IPS-NIHi7 (cell line): ENCODE data around the gene UHRF1.
"Not testable (repeated sequence)": the region's sequence is repeated elsewhere in the genome, so short reads cannot be mapped to it uniquely, and the experiment has no call there.

Experiments
- DNase-seq: peaks from one replicate; pipeline ENCODE4 v3.0.0; 2012; ENCODE audit warnings: mixed read lengths; ENCODE audit errors: extremely low spot score

UHRF1 gene

DNA sequence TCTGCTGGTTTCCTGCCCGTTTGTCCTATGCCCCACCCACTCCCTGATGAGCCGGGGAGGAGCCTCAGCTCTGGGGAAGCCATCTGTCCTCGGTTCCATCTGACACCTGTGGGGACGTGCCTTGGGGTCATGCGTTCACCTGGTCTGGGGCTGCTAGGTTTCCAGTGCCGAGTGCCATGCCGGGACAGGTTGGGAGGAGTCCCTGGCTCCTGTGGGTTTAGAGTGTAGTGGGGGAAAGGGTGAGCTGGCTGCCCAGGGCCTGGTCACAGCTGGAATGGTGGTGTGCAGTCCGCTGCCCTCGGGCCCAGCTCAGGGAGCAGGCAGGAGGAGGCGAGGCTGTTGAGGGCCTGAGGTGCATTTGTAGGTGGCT lies 62.1 kb downstream of the UHRF1 start:
- DNase-seq = peak; percentile 66

DNA sequence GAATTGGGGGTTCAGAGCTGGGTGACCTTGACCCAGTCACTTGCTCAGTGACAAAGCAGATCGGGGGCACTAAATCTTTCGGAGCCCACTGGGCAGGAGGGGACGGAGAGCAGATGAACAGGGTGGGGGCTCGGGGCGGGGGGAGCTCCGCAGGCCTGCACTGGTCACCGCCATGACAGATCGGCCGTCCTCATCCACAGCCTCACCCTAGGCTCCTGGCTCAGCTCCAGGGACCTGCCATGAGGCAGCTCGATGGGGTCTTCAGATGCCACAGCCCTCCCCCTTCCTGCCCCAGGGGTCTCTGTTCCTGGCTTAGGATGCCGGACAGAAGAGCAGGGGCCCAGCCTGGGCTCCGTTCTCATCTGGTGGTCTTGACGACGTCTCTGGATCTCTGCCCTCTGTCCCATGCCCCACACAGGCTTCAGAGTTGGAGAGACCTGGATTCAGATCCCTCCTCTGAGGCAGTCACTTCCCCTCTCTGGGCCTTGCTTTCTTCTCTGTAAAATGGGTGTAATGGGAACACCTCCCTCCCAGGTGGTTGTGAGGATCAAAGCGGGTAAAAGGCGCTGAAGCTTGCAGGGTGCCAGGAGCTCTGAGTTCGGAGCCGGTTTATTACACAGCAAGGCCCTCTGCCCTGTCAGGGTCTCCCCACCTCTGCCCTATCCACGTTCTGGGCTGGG lies 62.7 kb downstream of the UHRF1 start:
- DNase-seq = no peak

DNA sequence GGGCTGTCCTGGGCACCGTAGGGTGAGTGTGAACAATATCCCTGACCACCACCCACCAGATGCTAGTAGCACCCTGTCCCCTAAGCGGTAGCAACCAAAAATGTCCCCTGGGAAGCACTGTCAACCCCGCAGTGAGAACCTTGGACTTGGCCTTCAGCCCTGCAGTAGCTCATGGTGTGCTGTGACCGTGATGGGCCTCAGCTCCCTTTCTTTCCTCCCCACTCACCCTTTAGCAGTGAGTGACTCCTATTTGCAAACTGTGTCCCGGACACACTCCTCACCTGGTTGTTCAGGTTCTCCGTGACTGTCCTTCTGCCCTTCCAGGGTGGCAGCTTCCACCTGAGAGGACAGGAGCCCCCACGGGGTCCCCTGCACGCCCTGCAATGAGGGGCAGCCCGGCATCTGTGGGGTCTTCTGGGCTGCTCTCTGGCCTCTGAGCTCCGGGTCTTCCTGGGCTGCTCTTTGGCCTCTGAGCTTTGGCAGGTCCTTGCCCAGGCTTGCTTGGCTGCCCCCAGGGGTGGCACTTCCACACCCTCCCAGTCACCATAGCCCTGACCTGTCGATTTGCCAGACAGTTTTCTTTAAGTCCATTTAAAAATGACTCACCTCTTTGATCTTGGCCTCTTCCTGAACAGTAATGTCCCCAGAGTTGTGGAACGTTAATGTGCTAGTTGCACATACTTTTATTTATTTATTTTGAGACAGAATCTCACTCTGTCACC lies 63.4 kb downstream of the UHRF1 start:
- no peak for DNase-seq

DNA sequence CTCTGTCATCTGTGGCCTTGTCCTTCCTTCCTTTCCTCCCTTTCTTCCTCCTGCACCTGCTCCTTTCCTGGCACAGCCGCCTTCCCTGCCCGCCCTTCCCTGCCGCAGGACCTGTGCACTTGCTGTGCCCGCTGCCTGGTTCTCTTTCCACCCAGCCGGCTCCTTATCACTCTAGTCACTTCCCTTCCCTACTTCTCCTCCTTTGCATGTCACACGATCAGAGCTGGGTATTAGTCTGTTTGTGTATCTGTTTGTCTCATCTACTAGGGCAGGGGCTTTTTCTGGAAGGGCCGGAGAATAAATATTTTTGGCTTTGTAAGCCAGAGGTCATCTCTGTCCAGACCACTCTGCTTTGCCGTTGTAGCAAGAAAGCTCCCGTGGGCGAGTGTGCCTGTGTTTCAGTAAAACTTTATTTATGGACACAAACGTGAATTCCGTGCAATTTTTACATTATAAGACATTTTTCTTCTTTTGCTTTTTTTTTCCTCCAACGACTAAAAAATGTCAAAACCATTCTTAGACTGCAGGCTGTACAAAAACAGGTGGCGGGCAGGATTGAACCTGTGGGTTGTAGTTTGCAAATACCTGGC lies 65.7 kb downstream of the UHRF1 start:
- no peak for DNase-seq

DNA sequence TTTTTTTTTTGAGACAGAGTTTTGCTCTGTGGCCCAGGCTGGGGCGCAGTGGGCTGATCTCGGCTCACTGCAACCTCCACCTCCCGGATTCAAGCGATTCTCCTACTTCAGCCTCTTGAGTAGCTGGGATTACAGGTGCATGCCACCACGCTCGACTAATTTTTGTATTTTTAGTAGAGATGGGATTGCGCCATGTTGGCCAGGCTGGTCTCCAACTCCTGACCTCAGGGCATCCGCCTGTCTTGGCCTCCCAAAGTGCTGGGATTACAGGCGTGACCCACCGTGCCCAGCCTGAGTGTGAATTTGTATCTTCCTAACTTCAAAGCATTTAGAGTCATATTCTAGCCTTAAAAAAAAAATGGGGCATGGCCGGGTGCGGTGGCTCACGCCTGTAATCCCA lies 66.3 kb downstream of the UHRF1 start:
- not testable (repeated sequence) for DNase-seq

DNA sequence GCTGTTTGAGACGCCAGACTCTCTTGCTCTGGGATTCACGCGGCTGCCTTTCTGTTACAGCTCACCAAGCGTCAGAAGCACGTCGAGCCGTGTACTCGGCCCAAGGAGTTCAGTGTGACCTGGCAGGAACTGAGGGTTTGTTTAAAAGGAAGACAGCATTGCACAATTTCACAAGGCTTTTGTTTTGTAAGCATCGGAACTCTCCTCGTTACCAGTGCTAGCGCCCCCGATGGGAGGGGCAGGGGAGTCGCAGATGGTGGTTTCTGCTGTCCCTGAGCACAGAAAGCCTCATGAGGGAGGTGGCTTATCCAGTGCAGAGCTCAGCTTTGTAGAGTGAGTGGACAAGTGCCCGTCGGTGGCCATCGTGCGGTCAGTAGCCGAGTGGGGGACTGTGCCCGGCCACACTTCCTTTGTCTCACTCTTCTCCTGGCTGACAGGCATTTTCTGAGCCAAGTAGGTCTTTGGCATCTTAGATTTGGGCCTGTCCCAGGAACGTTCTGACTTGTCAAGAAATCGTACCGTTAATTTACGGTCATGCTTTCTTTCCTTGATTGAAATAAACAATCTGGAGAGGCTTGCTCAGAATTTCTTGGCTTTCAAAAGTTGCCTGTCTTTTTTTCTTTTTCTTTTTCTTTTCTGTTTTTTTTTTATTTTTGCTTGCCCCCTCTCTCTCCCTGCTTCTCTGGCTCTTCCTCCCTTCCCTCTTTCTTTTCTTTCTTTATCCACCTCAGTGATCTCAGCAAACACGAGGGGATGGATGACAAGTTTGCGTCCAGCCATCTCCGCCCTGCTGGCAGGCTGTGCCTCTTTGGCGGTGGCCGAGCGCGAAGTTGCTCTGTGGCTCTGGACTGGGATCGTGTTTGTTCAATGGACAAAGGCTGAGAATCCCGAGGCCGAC lies 67.3 kb downstream of the UHRF1 start:
- peak; percentile 68 for DNase-seq

DNA sequence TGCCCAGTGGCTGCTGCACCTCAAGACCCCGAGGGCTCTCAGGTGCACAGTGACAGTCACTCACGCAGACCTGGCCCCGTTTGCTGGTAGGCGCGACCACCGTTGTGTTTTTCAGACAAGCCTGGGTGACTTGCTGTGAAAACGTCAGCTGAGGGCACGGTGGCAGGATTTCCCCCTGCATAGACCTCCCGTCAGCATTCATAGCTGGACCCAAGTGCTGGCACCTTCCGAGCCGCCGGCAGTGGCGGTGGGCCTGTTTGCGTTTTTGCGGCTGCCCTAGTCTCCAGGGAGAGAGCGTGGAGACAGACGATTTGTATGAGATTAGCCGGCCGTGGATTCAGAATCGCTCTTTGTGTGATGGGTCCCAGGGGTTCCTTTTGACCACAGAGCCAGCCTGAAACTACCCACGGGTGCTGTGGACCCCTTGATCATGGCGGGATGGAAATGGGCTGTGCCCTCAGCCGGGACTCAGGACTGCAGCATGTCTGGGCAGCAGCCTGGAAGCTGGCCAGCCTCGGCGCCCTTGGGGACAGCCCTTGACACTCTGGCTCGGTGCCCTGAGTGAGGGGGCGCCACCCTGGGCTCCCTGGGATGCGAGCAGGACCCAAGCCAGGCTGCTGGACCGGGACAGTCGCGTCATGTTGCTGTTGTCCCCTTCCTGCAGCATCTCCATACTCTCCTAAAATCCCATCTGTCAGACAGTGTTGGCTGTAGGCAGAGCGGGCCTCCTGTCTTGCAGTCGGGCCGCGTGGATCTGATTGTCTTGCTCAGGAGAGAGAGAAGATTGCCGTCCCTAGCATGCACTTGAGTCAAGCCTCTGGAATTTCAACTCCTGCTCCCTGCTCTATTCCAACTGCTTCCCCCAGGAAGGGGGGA lies 68.2 kb downstream of the UHRF1 start:
- no peak for DNase-seq

DNA sequence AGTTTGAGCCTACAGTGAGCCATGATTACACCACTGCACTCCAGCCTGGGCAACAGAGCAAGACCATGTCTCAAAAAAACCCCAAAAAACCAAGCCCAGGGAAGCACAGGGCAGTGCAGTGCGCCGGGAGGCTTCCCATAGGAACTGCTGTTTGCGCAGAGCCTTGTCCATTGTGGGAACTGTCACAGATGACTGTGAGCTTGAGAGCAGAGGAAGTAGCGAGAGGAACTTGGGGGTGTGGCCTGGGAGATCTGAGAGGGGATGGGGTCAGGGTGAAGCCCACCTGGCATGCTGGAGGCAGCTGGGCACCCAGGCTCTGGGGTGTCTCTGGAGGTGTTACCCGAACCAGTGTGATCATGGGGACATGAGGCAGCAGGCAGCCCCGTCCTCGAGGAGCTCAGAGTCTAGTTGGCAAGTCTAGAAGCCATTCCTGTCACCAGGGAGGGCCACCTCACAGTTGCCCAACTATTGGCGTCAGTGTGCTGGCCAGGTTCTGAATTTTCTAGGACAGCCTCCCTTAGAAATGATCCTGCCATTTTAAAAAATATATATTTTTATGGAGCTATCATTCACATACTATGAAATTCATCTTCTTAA lies 70.0 kb downstream of the UHRF1 start:
- no peak for DNase-seq

DNA sequence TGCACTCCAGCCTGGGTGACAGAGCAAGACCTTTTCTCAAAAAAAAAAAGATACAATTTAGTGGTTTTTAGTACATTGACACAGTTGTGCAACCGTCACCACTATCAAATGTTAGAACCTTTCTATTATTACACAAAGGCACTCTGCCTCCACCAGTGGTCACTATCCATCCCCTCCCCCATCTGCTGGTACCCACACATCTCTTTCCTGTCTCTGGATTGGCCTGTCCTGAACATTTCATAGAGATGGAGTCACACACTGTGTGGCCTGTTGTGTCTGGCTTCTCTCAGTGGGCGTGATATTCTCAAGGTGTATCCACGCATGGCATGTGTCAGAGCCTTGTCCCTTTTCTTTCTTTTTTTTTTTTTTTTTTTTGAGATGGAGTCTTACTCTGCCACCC lies 70.8 kb downstream of the UHRF1 start:
- DNase-seq = no peak

DNA sequence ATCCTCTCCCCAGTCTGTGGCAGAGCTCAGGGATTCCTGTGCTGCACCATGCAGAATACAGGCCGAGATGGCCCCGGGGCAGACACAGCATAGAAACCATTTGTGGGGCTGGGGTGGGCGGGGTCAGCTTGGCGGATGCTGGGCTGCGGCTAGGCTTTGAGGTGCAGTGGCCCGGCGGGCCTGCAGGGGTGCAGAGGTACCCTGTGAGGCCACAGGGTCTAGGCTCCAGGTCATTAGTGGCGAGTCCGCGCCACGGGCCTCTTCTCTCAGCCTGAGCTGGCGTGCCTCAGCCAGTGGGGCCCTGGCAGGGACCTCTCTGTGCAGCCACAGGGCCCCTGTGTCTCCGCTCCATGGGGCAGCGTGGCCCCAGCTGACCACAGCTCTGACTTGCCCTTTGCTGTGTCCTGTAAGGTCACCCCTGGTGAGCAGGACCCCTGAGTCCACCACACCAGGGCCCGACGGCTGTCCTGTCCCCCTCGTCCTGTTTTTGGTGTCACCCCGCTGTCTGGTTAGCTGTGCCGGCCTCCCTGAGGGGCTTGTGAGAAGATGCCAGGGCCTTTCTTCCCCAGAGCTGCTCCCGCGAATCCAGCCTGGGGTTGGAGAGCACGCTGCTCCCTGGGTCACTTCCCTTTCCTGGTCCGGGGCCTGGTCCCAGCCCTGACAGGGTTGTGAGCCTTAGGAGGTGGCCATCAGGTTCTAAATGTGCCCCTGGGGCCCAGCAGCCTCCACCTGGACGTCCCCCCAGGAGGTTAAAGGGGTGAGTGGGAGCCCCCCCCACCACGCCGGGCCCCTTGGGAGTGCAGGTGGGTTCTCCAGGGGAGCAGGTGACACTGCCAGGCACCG lies 71.8 kb downstream of the UHRF1 start:
- no peak for DNase-seq

DNA sequence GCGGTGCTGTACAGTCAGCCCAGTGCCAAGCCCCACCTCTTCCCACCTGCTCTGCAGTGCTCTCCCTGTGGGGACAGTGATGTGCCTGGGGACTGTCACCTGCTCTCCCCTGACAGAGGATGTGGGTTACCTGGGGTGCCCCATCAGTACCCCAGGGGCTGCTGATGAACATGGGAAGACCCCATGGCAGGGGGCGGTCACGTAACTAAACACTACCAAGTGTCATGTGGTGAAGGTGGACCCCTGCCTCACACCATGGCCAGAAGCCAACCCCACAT lies 72.3 kb downstream of the UHRF1 start:
- no peak for DNase-seq

DNA sequence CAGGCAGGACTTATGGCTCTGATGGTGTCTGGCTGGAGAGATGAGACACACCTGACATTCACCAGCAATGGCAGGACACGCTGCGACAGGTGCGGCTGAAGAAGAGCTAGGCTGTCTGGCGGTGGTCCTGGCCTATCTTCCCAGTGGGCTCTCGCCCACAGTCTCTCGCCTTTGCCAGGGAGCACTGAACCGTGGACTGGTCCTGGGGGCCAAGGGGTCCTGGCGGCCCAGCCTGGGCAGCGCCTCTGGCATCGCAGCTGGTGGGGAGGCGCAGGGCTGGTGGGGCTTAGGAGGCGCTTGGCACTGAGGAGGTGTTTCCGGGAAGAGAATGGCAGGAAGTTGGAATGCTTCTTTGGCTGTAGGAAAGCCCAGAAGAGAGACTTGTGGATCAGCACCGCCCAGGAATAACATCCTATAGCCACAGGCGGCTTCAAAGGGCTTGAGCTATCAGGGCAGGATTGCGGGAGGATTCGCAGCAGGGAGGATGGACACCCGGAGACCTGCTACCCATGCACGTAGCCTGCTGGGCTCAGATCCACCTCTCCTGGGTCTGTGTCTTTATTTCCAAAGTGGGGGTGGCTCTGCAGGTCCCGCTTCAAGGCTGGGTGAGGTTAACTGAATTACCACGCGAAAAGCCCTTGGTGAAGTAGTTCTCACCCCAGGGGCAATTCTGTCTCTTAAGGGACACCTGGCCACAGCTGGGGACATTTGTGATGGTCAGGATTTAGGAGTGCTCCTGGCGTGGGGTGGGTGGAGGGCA lies 74.2 kb downstream of the UHRF1 start:
- no peak for DNase-seq

DNA sequence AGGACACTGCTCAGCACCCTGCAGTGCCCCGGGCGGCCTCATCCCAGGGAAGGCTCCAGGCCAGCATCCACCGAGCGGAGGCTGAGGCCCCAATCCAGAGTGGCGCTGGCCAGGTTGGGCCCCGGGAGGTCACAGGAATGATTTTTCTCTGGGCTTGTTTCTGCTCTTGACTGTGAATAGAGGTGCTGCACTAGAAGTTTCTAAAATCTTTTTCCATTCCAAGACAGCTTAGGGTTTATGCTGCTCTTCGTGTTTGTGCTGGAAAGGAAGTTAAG lies 74.7 kb downstream of the UHRF1 start:
- no peak for DNase-seq

DNA sequence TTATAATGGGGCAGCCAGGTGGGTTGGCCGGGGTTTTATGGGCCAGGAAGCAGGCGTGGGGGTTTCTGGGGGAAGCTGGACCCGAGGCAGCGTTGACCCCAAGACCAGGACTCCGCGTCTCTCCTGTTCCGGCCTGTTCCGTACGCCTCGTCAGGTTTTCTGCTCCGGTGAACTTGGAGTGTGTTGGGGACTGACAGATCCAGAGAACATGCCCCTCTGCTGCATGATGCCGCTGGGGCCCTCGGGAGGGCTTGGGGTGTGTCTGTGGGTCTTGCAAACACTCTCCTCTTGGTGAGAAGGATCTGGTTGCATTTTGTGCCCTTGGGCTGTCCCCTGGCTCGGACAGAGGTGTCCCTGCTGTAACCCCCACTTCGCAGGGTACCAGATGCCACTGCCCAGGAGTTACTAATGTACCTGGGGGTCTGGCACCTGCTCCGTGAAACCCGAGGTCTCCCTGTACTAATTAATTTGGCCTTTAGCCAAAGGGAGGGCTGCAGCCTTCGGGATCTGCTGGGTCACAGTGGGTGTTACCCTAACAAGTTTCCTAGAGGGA lies 75.2 kb downstream of the UHRF1 start:
- no peak for DNase-seq

DNA sequence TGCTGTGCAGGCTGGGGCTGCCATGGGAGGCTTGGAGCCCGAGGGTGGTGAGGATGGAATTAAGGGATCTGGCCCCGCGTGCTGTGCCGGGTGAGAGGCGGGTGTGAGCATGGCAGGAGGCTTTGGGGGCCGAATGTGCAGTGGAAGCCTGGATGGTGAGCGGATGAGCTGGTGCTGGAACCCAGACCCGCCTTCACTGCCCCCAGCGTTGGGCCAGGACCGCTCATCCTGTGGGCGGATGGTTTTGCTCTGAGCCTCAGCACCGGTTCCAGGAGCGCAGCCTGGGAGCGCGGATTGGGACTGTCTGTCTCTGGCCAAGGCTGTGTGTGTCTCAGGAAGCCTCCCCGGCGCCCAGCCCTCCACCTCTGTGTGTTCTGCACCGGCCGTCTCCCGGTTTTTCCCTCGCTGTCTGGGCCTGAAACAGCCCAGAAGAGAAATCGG lies 76.3 kb downstream of the UHRF1 start:
- DNase-seq = no peak

DNA sequence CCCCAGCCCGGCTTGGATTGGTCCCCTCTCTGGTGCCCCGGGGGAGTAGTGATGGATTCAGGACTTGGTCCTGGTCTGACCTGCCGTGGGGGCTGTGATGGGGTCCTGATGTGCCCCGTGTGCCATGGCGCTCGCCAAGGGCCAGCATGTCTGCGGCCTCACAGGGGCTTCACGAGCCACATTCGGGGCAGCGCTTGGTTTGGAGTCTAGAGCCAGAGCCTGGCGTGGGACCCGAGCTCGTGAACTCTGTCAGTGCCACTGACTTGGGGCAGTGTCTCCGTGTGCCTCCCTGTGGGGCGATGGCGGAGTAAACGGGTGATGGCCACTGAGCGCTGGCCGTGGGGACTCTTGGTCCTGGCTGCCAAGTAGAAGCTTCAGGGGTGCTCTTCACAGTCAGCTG lies 76.8 kb downstream of the UHRF1 start:
- DNase-seq = no peak

DNA sequence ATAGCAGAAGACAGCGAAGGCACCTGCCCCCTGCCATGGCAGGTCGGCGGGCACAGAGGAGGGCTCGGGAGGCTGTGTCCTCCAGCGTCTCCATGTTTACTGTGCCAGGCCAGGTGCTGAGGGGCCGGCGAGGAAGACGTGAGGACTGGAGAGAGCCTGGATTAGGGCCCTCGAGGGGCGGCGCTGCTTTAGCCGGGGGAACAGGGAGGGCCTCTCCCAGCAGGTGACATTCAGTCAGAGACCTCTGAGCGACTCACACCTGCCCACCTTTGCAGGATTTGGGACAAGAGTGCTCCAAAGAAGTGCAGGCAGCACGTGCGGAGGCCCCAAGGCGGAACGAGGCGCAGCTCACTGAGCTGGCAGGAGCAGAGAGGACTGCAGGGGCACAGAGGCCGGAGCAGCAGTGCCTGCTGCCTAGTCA lies 77.2 kb downstream of the UHRF1 start:
- DNase-seq = no peak

DNA sequence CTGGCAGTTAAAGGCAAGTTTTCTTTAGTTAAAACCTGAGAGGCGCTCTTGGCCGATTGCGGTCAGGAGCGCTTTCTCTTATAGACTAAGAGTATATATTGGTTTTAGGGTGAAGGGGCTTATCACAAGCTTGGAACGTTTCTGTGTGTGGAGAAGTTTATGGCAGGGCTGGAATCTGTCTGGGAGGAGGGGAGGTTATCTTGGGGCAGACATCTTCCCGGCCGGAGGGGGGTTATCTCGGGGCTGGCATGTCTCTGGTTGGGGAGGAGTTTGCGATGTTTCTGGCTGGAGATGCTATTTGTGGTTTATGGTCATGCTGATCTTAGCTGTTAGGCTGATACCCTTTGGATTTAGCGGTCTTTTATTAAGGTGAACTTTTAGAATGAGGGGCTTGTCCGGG lies 78.0 kb downstream of the UHRF1 start:
- DNase-seq = no peak

DNA sequence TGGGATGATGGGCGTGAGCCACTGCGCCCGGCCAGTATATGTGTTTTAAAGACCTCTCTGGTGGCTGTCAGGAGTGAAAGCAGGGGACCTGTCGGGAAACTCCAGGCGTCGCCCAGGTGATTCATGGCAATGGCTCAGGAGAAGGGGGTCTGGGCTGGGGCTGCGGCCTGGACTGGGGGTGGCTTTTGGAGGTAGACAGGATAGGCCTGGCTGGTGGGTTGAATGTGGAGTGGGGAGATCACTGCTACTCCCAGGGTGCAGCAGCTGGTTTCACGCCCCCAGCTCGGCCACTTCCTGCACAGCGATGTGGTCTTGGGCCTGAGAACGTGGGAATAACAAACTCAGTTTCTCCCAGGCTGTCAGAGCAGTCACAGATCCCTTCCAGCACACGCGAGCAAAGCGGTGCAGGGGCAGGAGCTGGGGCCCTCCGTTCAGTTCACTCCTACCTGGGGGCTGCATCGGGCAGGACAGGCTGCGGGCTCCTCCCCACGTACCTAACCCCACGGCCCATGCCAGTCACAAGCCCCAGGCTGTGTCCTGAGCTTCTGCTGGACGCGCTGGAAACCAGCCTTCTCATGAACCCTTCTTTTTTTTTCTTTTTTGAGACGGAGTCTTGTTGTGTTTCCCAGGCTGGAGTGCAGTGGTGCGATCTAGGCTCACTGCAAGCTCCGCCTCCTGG lies 78.5 kb downstream of the UHRF1 start:
- DNase-seq = no peak
